GM23248 (cell line): ENCODE measurements around the gene C19orf25. TPM values are rescaled to one million over a fixed set of nuclear protein-coding genes. Genes with fewer than 3 reads are reported as not detected.

Experiments
- DNase-seq: peaks from one replicate; pipeline ENCODE4 v3.0.0-alpha.2; 2015
- H2AFZ ChIP-seq: fragments of 200-600 bp; sonication (generic); 2 replicates; pipeline ENCODE4 v1.6.1; 2016; ENCODE audit warnings: antibody characterized with exemption
- H3F3A ChIP-seq: fragments of 200-600 bp; sonication (generic); 2 replicates; pipeline ENCODE4 v1.6.1; 2016; ENCODE audit warnings: mild to moderate bottlenecking, antibody characterized with exemption, mixed run types; ENCODE audit not compliant: insufficient read depth
- H3K27ac ChIP-seq: fragments of 200-600 bp; sonication (generic); 2 replicates; pipeline ENCODE4 v1.5.1; 2016; ENCODE audit warnings: mild to moderate bottlenecking
- H3K27me3 ChIP-seq: fragments of 200-600 bp; sonication (generic); replicated peaks from 2 replicates; pipeline ENCODE4 v1.6.1; 2016; ENCODE audit warnings: mild to moderate bottlenecking; ENCODE audit not compliant: insufficient read depth
- H3K36me3 ChIP-seq: fragments of 200-600 bp; sonication (generic); 2 replicates; pipeline ENCODE4 v1.6.1; 2016; ENCODE audit warnings: low read depth, mild to moderate bottlenecking
- H3K4me1 ChIP-seq: fragments of 200-600 bp; sonication (generic); 2 replicates; pipeline ENCODE4 v1.6.1; 2016; ENCODE audit warnings: mild to moderate bottlenecking; ENCODE audit not compliant: insufficient read depth
- H3K4me2 ChIP-seq: fragments of 200-600 bp; sonication (generic); one replicate; pipeline ENCODE4 v1.6.1; 2016; ENCODE audit warnings: mild to moderate bottlenecking; ENCODE audit not compliant: unreplicated experiment
- H3K4me3 ChIP-seq: fragments of 200-600 bp; sonication (generic); 2 replicates; pipeline ENCODE4 v1.5.1; 2016; ENCODE audit warnings: mild to moderate bottlenecking
- H3K79me2 ChIP-seq: fragments of 200-600 bp; sonication (generic); 2 replicates; pipeline ENCODE4 v1.6.1; 2016; ENCODE audit warnings: mild to moderate bottlenecking; ENCODE audit not compliant: insufficient read depth
- H3K9ac ChIP-seq: fragments of 200-600 bp; sonication (generic); 2 replicates; pipeline ENCODE4 v1.6.1; 2016; ENCODE audit warnings: mild to moderate bottlenecking
- H3K9me2 ChIP-seq: fragments of 200-600 bp; sonication (generic); 2 replicates; pipeline ENCODE4 v1.6.1; 2016; ENCODE audit warnings: mixed run types, mild to moderate bottlenecking, moderate library complexity; ENCODE audit not compliant: insufficient read depth
- H3K9me3 ChIP-seq: fragments of 200-600 bp; sonication (generic); one replicate; pipeline ENCODE4 v1.6.1; 2017; ENCODE audit warnings: low read depth
- H4K20me1 ChIP-seq: fragments of 200-600 bp; sonication (generic); 2 replicates; pipeline ENCODE4 v1.6.0; 2016; ENCODE audit not compliant: insufficient read depth
- EZH2 ChIP-seq: fragments of 200-600 bp; sonication (generic); IDR thresholded peaks from 2 replicates; pipeline ENCODE4 v1.6.1; 2018; ENCODE audit warnings: antibody characterized with exemption, mild to moderate bottlenecking; ENCODE audit not compliant: insufficient read depth, poor library complexity, severe bottlenecking
- EZH2phosphoT487 ChIP-seq: fragments of 200-600 bp; sonication (generic); IDR thresholded peaks from 2 replicates; pipeline ENCODE4 v1.6.1; 2018; ENCODE audit warnings: antibody characterized with exemption, moderate library complexity, mild to moderate bottlenecking, low read depth; ENCODE audit not compliant: insufficient read depth
- WGBS, 2 experiments: methylation state at CpG; one replicate each; pipeline ENCODE4 v1.1.6; 2015 to 2017; ENCODE audit warnings: low lambda C conversion rate in 2 of 2, low coverage in 1 of 2; ENCODE audit errors: missing lambda C conversion rate in 2 of 2; 5-methylcytosine and 5-hydroxymethylcytosine counted together
- in situ Hi-C: fragments of 300-500 bp; cut with MboI; formaldehyde crosslinking; loops from 2 replicates; pipeline ENCODE4 v1.15.0; 2020
- polyA plus RNA-seq: library from polyadenylated mRNA; unstranded; fragments of >200 nt; fragmentation: Nextera tagmentation; extraction: Ambion mirVana; gene quantifications from 2 replicates; pipeline ENCODE4 v1.2.1, GENCODE V29; 2016
- total RNA-seq: library from RNA; depleted of rRNA; stranded (reverse); fragments of >200 nt; shearing (Covaris generic); gene quantifications from 2 replicates; pipeline ENCODE4 v1.2.3, GENCODE V29; 2014

C19orf25 gene
- total and polyA plus RNA-seq, 2 experiments from 2014 or later: 34.7 to 35.9 TPM

DNA sequence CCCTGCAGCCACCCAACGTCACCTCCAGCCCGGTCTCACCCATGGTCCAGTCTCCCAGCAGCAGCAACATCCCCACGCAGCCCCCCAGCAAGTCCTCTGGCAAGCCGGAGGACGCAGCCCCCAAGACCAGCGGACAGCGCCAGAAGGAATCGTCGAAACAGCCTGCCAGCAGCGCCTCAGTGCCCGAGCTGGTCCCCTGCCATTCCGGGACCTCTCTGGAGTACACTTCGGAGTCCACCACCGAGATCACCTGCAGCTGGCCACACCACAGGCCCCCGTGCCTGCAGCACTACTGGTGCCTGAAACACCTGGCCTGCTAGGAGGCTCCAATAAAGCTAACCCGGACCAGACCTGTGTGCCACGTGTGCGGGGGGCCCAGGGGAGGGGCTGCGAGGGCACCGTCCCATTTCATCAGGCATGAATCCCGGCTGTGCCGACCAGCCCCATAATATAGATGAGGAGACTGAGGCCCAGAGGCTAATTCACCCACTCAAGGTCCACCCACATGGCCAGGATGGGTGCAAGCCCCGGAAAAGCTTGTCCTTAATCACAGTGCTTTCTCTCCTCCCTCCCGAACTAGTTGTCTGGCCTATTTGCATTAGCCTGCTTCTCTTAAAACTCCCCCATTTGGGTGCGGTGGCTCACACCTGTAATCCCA, 18.7 kb upstream of the C19orf25 start:
- no peaks in the 10 kb centered on the region for H3K79me2 ChIP-seq
- no peak overlapping the region for H2AFZ ChIP-seq
- in situ Hi-C loops: no loop called here

DNA sequence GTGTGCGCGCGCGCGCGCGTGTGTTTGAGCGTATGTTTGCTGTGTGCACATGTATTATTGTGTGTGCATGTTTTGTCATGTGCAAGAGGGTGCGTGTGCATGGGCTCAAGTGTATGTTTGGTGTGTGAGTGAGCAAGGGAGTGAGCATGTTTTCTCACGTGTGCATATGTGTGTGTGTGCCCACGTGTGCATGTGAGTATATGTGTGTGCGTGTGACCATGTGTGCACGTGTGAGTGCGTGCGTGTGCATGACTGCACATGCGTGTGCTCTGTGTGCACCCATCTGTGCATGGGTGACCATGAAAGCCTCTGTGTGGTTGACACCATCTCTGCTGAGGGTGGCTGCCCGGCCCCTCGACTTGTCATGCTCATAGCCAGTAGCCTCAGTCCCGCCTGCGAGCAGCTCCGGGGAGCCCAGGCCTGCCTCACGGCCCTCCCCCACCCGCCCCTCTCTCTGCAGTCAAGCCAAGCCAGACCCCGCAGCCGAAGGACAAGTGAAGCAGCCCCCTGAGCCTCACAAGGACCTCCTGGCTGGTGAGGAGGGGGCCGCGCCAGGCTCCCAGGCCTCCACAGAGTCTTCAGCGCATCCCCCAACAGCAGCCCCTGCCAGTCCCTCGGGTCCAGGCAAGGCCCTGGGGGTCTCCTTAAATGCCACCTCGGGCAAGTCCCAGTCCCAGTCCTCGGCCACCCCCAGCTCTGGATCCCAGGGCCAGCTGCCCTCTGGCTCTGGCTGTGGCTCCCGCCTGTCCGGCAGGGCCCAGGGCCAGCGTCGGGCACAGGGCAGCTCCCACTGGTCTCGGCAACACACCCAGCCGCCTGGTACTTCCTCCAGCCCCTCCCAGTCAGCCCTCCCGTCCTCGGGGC, 17.9 kb upstream of the C19orf25 start:
- H2AFZ ChIP-seq: no peak overlapping the region
- H3K27me3 ChIP-seq: no peaks in the 10 kb centered on the region
- no peaks in the 10 kb centered on the region for H3K79me2 ChIP-seq
- no peak overlapping the region for H3K9ac ChIP-seq
- TF ChIP-seq EZH2phosphoT487 (no peak), EZH2 (no peak)
- H3K36me3 ChIP-seq: no peaks in the 10 kb centered on the region
- H3K27ac ChIP-seq: no peak overlapping the region
- H3K9me3 ChIP-seq: no peaks in the 10 kb centered on the region
- 54 to 64% methylated on average over 37 to 38 of the region's 39 CpGs for WGBS, 2 experiments
- H4K20me1 ChIP-seq: no peaks in the 10 kb centered on the region
- DNase-seq: no peak
- H3K9me2 ChIP-seq: no peaks in the 10 kb centered on the region
- H3F3A ChIP-seq: no peaks in the 10 kb centered on the region
- H3K4me3 ChIP-seq: no peak overlapping the region
- no peak overlapping the region for H3K4me2 ChIP-seq
- H3K4me1 ChIP-seq: no peaks in the 10 kb centered on the region
- in situ Hi-C loops: no loop called here

More for the DNA sequence above, 18.7 kb upstream of the C19orf25 start:
- no peaks in the 10 kb centered on the region for H3K9me3 ChIP-seq
- TF ChIP-seq EZH2phosphoT487: no peak
- WGBS, 2 experiments: 52 to 64% methylated on average over 18 to 25 of the region's 25 CpGs
- no peak overlapping the region for H3K4me2 ChIP-seq
- no peak overlapping the region for H3K4me3 ChIP-seq
- no peaks in the 10 kb centered on the region for H4K20me1 ChIP-seq
- H3K27me3 ChIP-seq: no peaks in the 10 kb centered on the region
- H3F3A ChIP-seq: no peaks in the 10 kb centered on the region
- H3K4me1 ChIP-seq: no peaks in the 10 kb centered on the region
- DNase-seq: no peak
- no peaks in the 10 kb centered on the region for H3K36me3 ChIP-seq
- H3K9me2 ChIP-seq: no peaks in the 10 kb centered on the region
- no peak overlapping the region for H3K27ac ChIP-seq
- H3K9ac ChIP-seq: no peak overlapping the region

DNA sequence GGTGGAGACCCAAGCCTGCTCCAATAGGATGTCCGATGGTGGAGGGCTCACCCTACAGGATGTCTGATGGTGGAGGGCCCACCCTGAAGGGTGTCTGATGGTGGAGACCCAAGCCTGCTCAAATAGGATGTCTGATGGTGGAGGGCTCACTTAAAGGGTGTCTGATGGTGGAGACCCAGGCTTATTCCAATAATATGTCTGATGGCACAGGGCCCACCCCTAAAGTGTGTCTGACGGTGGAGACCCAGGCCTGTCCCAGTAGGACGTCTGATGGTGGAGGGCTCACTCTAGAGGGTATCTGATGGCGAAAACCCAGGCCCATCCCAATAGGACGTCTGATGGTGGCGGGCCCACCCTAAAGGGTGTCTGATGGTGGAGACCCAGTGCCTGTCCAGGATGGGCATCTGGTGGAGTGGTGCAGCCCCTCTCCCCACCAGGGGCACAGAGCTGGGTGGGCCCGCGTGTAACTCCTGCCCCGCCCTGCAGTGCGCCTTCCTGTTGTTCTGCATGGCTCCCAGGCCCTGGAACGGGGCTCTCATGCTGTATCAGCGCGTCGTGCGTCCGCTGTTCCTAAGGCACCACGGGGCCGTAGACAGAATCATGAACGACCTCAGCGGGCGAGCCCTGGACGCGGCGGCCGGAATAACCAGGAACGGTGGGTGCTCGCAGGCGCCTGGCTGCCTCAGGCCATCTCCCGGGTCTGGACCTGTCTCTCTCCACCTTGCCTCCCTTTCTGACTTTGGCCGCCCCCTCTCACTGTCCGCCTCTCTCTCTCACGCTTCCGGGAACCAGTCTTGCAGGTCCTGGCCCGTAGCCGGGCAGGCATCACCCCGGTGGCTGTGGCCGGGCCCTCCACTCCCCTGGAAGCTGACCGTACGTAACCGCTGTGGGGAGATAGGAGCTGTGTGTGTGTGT, 17.0 kb upstream of the C19orf25 start:
- H3K4me3 ChIP-seq: no peak overlapping the region
- no peak for DNase-seq
- H3K27me3 ChIP-seq: no peaks in the 10 kb centered on the region
- WGBS, 2 experiments: 58 to 70% methylated on average over 16 to 39 of the region's 40 CpGs
- TF ChIP-seq EZH2phosphoT487 (no peak), EZH2 (no peak)
- no peaks in the 10 kb centered on the region for H3K9me2 ChIP-seq
- no peak overlapping the region for H3K4me2 ChIP-seq
- no peaks in the 10 kb centered on the region for H3K36me3 ChIP-seq
- H3K79me2 ChIP-seq: no peaks in the 10 kb centered on the region
- no peaks in the 10 kb centered on the region for H3K4me1 ChIP-seq
- in situ Hi-C loops: no loop called here
- no peaks in the 10 kb centered on the region for H3K9me3 ChIP-seq
- no peaks in the 10 kb centered on the region for H4K20me1 ChIP-seq
- no peak overlapping the region for H3K27ac ChIP-seq
- H3F3A ChIP-seq: no peaks in the 10 kb centered on the region
- no peak overlapping the region for H2AFZ ChIP-seq
- no peak overlapping the region for H3K9ac ChIP-seq

DNA sequence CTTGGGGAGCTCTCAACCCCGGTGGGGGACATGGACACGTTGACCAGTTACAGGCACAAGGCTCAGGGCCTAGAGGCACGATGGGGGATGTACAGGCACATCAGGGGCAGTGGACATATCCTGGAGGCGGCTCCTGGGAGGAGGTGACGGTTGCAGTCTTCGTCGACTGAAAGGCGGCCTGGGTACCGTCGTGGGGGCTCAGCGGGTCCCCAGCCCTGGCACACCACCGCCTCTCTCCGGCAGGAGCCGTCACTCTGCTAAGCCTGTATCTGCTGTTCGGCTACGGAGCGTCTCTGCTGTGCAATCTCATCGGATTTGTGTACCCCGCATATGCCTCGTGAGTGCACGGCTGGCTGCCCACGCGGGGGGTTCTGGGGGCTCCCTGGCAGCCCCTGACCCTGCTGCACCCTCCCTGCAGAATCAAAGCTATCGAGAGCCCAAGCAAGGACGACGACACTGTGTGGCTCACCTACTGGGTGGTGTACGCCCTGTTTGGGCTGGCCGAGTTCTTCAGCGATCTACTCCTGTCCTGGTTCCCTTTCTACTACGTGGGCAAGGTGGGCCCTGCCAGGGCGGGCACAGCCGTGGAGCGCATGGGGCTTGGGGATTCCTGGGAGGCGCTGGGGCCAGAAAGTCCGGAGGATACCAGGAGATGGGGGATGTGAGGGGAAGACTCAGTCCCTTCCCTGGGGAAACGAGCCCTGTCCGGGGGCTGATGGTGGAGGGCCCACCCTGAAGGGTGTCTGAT, 16.2 kb upstream of the C19orf25 start:
- no peaks in the 10 kb centered on the region for H3K36me3 ChIP-seq
- no peak for DNase-seq
- no peaks in the 10 kb centered on the region for H3K79me2 ChIP-seq
- in situ Hi-C loops: no loop called here
- no peak overlapping the region for H3K4me3 ChIP-seq
- no peak overlapping the region for H3K9ac ChIP-seq
- H3K4me2 ChIP-seq: no peak overlapping the region
- H3K9me2 ChIP-seq: no peaks in the 10 kb centered on the region
- H3K27ac ChIP-seq: no peak overlapping the region
- WGBS, 2 experiments: 64 to 66% methylated on average over 37 of the region's 37 CpGs
- no peaks in the 10 kb centered on the region for H3K27me3 ChIP-seq
- TF ChIP-seq EZH2 (no peak), EZH2phosphoT487 (no peak)
- H3F3A ChIP-seq: no peaks in the 10 kb centered on the region
- H3K9me3 ChIP-seq: no peaks in the 10 kb centered on the region
- H3K4me1 ChIP-seq: no peaks in the 10 kb centered on the region
- no peak overlapping the region for H2AFZ ChIP-seq
- H4K20me1 ChIP-seq: no peaks in the 10 kb centered on the region
